ENCODE results near the gene TEKT1. TPM values are rescaled to one million over a fixed set of nuclear protein-coding genes. Genes with fewer than 3 reads are reported as not detected.

TEKT1 gene
- total RNA-seq, 2 donors from 2014 or later, result not detected

DNA sequence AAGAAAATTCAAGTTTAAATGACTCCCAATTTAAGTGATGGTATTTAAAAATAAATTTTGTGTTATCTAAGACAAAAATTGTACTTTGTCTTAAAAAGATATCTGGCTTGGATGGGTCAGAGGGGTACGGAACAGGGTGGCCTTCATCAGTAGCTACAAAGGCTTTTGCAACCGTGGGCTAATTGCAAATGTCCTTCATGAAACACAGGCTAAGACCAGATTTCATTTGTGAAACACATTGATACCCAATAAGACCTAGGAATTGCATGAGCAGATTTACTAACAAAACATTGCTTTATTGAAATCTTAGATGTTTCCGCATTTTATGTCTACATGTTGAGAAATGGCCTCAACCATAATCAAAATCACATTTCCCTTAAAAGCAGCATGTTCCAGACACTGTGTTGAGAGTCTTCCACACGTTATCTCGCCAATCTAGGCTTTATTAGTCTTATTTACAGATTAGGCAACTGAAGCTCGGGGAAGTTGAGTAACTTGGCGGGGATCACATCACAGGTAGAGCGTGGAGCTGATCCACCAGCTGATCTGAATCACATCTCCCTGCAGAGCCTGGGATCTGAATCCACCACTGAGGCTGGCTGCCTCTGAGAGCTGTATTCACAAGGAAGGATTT is 33.7 kb downstream of the TEKT1 start:
- intact Hi-C loops (cut with DNase I), result no loop called here
- Histone ChIP-seq H3K4me1 (no peaks in the 10 kb centered on the region), H3K4me3 (no peak overlapping the region), H3K27ac (no peak overlapping the region), H3K9me3 (no peaks in the 10 kb centered on the region), H3K36me3 (replicated peaks in 1 of 2; ENCODE audit: insufficient read depth in 1 of 2, low read depth in 2 of 2) (no peaks in the 10 kb centered on the region), H3K27me3 (no peaks in the 10 kb centered on the region)
- DNase-seq (no peak), ATAC-seq (no peak)
- TF ChIP-seq POLR2A (IDR thresholded peaks at IDR 0.05) (no peak), CTCF (IDR thresholded peaks at IDR 0.05) (no peak)
- WGBS, 2 donors, result 58 to 64% methylated on average over 8 of the region's 8 CpGs

DNA sequence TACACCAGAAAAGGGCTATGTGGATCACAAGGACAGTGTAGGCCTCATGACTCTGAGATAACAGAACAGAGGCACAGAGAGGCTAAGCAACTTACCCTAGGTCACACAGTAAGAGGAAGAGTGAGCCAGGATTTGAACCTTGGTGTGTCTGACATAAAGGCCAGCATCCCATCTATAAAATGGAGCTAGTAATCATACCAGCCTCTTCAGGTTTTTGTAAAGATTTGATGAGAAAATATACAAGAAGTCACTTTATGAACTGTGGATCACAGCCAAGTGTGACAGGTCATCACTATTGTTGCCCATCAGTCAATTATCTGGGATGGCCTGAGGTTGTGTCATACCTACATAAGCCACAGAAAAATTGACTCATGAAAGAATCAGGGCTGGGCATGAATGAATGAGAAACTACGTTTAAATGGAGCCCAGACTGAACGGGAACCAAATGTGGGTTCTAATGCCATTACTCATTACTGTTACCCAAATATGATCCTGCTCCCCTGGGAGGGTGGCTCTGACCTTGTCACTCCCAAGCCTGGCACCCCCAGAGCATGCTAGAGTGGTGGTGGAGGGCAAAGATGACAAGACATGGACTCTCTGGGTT is 34.5 kb downstream of the TEKT1 start:
- intact Hi-C loops (cut with DNase I), result no loop called here
- no peak for ATAC-seq
- Histone ChIP-seq H3K27ac (no peak overlapping the region), H3K27me3 (no peaks in the 10 kb centered on the region), H3K4me1 (no peaks in the 10 kb centered on the region), H3K9me3 (no peaks in the 10 kb centered on the region), H3K36me3 (replicated peaks in 1 of 2; ENCODE audit: insufficient read depth in 1 of 2, low read depth in 2 of 2) (no peaks in the 10 kb centered on the region), H3K4me3 (no peak overlapping the region)
- no peak for TF ChIP-seq CTCF (IDR thresholded peaks at IDR 0.05)
- 81 to 82% methylated on average over 2 of the region's 2 CpGs for WGBS, 2 donors
- DNase-seq, result no peak

- H3K36me3 ChIP-seq (replicated peaks in 1 of 2; ENCODE audit: insufficient read depth in 1 of 2, low read depth in 2 of 2), result no peaks in the 10 kb centered on the region
- WGBS, 2 donors, result 35% methylated on average over 10 of the region's 10 CpGs
- no peaks in the 10 kb centered on the region for H3K9me3 ChIP-seq
- ATAC-seq, result no peak
- TF ChIP-seq POLR2A (IDR thresholded peaks at IDR 0.05) (no peak), CTCF (IDR thresholded peaks at IDR 0.05) (no peak)
- H3K27ac ChIP-seq, result no peak overlapping the region
- no peak for DNase-seq
- intact Hi-C loops (cut with DNase I), result no loop called here
- H3K27me3 ChIP-seq, result no peaks in the 10 kb centered on the region
- no peak overlapping the region for H3K4me3 ChIP-seq
- H3K4me1 ChIP-seq, result no peaks in the 10 kb centered on the region
Observed at GRCh38 chr17:6796017-6796886, 35.3 kb downstream of the TEKT1 start.

DNA sequence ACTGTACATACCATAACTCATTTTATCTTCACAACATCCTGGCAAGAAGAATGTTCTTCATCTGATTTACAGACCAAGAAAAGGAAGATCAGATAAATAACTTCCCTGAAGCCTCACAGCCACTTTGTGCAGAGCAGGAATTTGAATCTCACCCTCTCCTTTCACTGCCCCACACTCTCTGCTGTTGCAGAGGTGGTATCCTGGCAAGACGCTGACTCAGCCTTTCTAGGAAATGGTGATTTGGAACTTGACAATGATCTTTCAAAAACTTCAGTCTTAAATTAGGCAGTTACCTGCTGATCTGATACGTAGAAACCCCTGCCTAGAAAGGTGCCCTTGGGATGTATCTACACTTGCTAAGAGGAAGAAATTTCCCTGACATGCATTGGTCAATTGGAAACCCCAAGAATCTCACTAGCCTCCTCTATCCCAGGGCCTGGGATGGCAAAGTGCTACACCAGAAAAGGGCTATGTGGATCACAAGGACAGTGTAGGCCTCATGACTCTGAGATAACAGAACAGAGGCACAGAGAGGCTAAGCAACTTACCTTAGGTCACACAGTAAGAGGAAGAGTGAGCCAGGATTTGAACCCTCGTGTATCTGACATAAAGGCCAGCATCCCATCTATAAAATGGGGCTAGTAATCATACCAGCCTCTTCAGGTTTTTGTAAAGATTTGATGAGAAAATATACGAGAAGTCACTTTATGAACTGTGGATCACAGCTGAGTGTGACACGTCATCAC is 37.6 kb downstream of the TEKT1 start:
- Histone ChIP-seq H3K9me3 (no peaks in the 10 kb centered on the region), H3K27ac (no peak overlapping the region), H3K36me3 (replicated peaks in 1 of 2; ENCODE audit: insufficient read depth in 1 of 2, low read depth in 2 of 2) (no peaks in the 10 kb centered on the region), H3K4me3 (no peak overlapping the region), H3K27me3 (no peaks in the 10 kb centered on the region), H3K4me1 (no peaks in the 10 kb centered on the region)
- DNase-seq (no peak), ATAC-seq (no peak)
- 65 to 68% methylated on average over 5 of the region's 5 CpGs for WGBS, 2 donors
- TF ChIP-seq POLR2A (IDR thresholded peaks at IDR 0.05) (no peak), CTCF (IDR thresholded peaks at IDR 0.05) (no peak)
- intact Hi-C loops (cut with DNase I), result no loop called here
